GM06990 (cell line): ENCODE measurements around the gene MAP2K4.

Source experiments
- DNase-seq: peaks from one replicate; pipeline ENCODE4 v3.0.0-alpha.2; 2011; ENCODE audit not compliant: insufficient read length; ENCODE audit errors: extremely low read depth
- H3K27me3 ChIP-seq: replicated peaks from 2 replicates; pipeline ENCODE4 v1.6.0; 2011; ENCODE audit warnings: low read length; ENCODE audit not compliant: control insufficient read depth, insufficient read depth
- H3K36me3 ChIP-seq: 2 replicates; pipeline ENCODE4 v1.5.1; 2011; ENCODE audit warnings: low read length; ENCODE audit not compliant: control insufficient read depth, insufficient read depth
- H3K4me3 ChIP-seq: replicated peaks from 2 replicates; pipeline ENCODE4 v1.5.1; 2011; ENCODE audit warnings: low read depth, mild to moderate bottlenecking, control low read depth, low read length
- CTCF ChIP-seq: IDR thresholded peaks from 2 replicates; pipeline ENCODE4 v1.5.1; 2011; ENCODE audit warnings: low read length, control low read depth, mild to moderate bottlenecking, inconsistent platforms; ENCODE audit not compliant: insufficient read depth, poor library complexity, severe bottlenecking

Gene MAP2K4

GRCh38 chr17:12118617-12119016, 97.9 kb downstream of the MAP2K4 start:
- TF ChIP-seq CTCF, result no peak
- Histone ChIP-seq H3K27me3 (no peaks in the 10 kb centered on the region), H3K36me3 (peaks cover 3% of the 10 kb centered on the region), H3K4me3 (no peak overlapping the region)
- no peak for DNase-seq

- no peaks in the 10 kb centered on the region for H3K27me3 ChIP-seq
- peaks cover 5% of the 10 kb centered on the region for H3K36me3 ChIP-seq
- no peak for DNase-seq
- TF ChIP-seq CTCF, result no peak
- H3K4me3 ChIP-seq, result no peak overlapping the region
Measured at GRCh38 chr17:12122075-12122474, 101.4 kb downstream of the MAP2K4 start.

- Histone ChIP-seq H3K4me3 (no peak overlapping the region), H3K36me3 (peaks cover 8% of the 10 kb centered on the region), H3K27me3 (no peaks in the 10 kb centered on the region)
- DNase-seq, result no peak
- TF ChIP-seq CTCF, result no peak
Measured at GRCh38 chr17:12127177-12127576, 106.5 kb downstream of the MAP2K4 start.

GRCh38 chr17:12127667-12128066, 107.0 kb downstream of the MAP2K4 start:
- H3K4me3 ChIP-seq, result no peak overlapping the region
- DNase-seq, result no peak
- H3K27me3 ChIP-seq, result no peaks in the 10 kb centered on the region
- H3K36me3 ChIP-seq, result peaks cover 8% of the 10 kb centered on the region
- TF ChIP-seq CTCF, result no peak

- H3K27me3 ChIP-seq, result no peaks in the 10 kb centered on the region
- no peak for DNase-seq
- no peak overlapping the region for H3K4me3 ChIP-seq
- TF ChIP-seq CTCF, result no peak
- H3K36me3 ChIP-seq, result peaks cover 11% of the 10 kb centered on the region
Measured at GRCh38 chr17:12128946-12129345, 108.3 kb downstream of the MAP2K4 start.

GRCh38 chr17:12133183-12133582, 112.5 kb downstream of the MAP2K4 start:
- DNase-seq, result no peak
- TF ChIP-seq CTCF, result no peak
- Histone ChIP-seq H3K36me3 (peaks cover 5% of the 10 kb centered on the region), H3K4me3 (no peak overlapping the region), H3K27me3 (no peaks in the 10 kb centered on the region)
